Measurements from ENCODE around the gene CYB5D1. TPM values are rescaled to one million over a fixed set of nuclear protein-coding genes. Genes with fewer than 3 reads are reported as not detected.

The CYB5D1 gene
- total RNA-seq, 1 donor from 2014 or later = 6.1 TPM

Other genes with a start within 250 kb of the CYB5D1 start
- gene FXR2, start 243.1 kb upstream of the CYB5D1 start, total RNA-seq = 27.5 and 32.4 TPM in 2 replicates
- gene SAT2, start 230.2 kb upstream of the CYB5D1 start, total RNA-seq = 44.5 and 45.0 TPM in 2 replicates
- gene SHBG, start 227.9 kb upstream of the CYB5D1 start, total RNA-seq = not detected in 2 replicates
- gene ATP1B2, start 207.1 kb upstream of the CYB5D1 start, total RNA-seq = not detected in 2 replicates
- 217 and 220 TPM in 2 replicates for gene TP53, start 170.5 kb upstream of the CYB5D1 start, total RNA-seq
- gene WRAP53, start 169.5 kb upstream of the CYB5D1 start, total RNA-seq = 17.1 and 17.6 TPM in 2 replicates
- not detected in 2 replicates for gene EFNB3, start 152.8 kb upstream of the CYB5D1 start, total RNA-seq
- gene DNAH2, start 140.3 kb upstream of the CYB5D1 start, total RNA-seq = not detected in 2 replicates
- gene KDM6B, start 23.8 kb upstream of the CYB5D1 start, total RNA-seq = 70.8 and 72.5 TPM in 2 replicates
- gene TMEM88, start 2.9 kb upstream of the CYB5D1 start, total RNA-seq = 3.2 and 7.1 TPM in 2 replicates
- gene NAA38, start 444 bp upstream of the CYB5D1 start, total RNA-seq = 36.0 and 47.9 TPM in 2 replicates
- gene CHD3, start 30.8 kb downstream of the CYB5D1 start, total RNA-seq = 103 and 109 TPM in 2 replicates
- 2.5 and 2.8 TPM in 2 replicates for gene RNF227, start 58.3 kb downstream of the CYB5D1 start, total RNA-seq
- 10.8 and 12.9 TPM in 2 replicates for gene KCNAB3, start 71.9 kb downstream of the CYB5D1 start, total RNA-seq
- 129 and 167 TPM in 2 replicates for gene TRAPPC1, start 73.9 kb downstream of the CYB5D1 start, total RNA-seq
- gene CNTROB, start 74.2 kb downstream of the CYB5D1 start, total RNA-seq = 23.0 and 24.6 TPM in 2 replicates
- not detected in 2 replicates for gene GUCY2D, start 144.6 kb downstream of the CYB5D1 start, total RNA-seq
- not detected in 2 replicates for gene ALOX15B, start 181.1 kb downstream of the CYB5D1 start, total RNA-seq
- gene ALOX12B, start 229.7 kb downstream of the CYB5D1 start, total RNA-seq = 1.4 and 1.5 TPM in 2 replicates

Data from activated B cell treated with CpG ODN at 0.5 μM for 24 hours (primary cell).